ENCODE data around the gene CD200.

- TF ChIP-seq CTCF (IDR thresholded peaks at IDR 0.05) (no peak), EP300 (IDR thresholded peaks at IDR 0.05) (no peak), POLR2A (IDR thresholded peaks at IDR 0.05) (no peak)
Observed at GRCh38 chr3:112371569-112371968, 38.6 kb downstream of the CD200 start.

Data from suprapubic skin (tissue), 3 donors.